Esophagus muscularis mucosa (tissue), 4 donors: Measurements from ENCODE around the gene HDAC4. TPM values are rescaled to one million over a fixed set of nuclear protein-coding genes. Genes with fewer than 3 reads are reported as not detected.

Experiments used
- DNase-seq: peaks from one replicate; pipeline ENCODE4 v3.0.0-alpha.2; 2017; ENCODE audit errors: extremely low spot score
- H3K27ac ChIP-seq, 4 donors: fragments of 200-600 bp; sonication (generic); replicated peaks in 1 of 4; 1 replicate in 3 of 4; 2 replicates in 1 of 4; pipeline ENCODE4 v1.5.1; 2016 to 2019; ENCODE audit warnings: mild to moderate bottlenecking in 1 of 4
- H3K27me3 ChIP-seq, 4 donors: fragments of 200-600 bp; sonication (generic); one replicate each; pipeline versions ENCODE4 v1.5.1 to v1.6.0; 2016 to 2019
- H3K36me3 ChIP-seq, 4 donors: fragments of 200-600 bp; sonication (generic); one replicate each; pipeline ENCODE4 v1.5.1; 2016 to 2019
- H3K4me1 ChIP-seq, 4 donors: fragments of 200-600 bp; sonication (generic); one replicate each; pipeline ENCODE4 v1.5.1; 2016 to 2019
- H3K4me3 ChIP-seq, 4 donors: fragments of 200-600 bp; sonication (generic); 1 replicate in 2 of 4; 2 replicates in 2 of 4; pipeline ENCODE4 v1.5.1; 2016 to 2019; ENCODE audit warnings: mild to moderate bottlenecking in 4 of 4, moderate library complexity in 1 of 4
- H3K9me3 ChIP-seq, 4 donors: fragments of 200-600 bp; sonication (generic); 1 replicate in 3 of 4; 2 replicates in 1 of 4; pipeline ENCODE4 v1.5.1; 2016 to 2019
- EP300 ChIP-seq: sonication (generic); formaldehyde crosslinking; IDR thresholded peaks from one replicate; pipeline ENCODE4 v1.6.1; 2017; ENCODE audit warnings: antibody characterized with exemption
- POLR2A ChIP-seq: fragments of 450-650 bp; IDR thresholded peaks from one replicate; pipeline ENCODE4 v1.6.1; 2017; ENCODE audit warnings: antibody characterized with exemption, moderate library complexity, mild to moderate bottlenecking, low read depth
- POLR2AphosphoS5 ChIP-seq, 2 donors: sonication (generic); formaldehyde crosslinking; IDR thresholded peaks; one replicate each; pipeline ENCODE4 v1.6.1; 2017; ENCODE audit warnings: antibody characterized with exemption in 2 of 2
- WGBS: methylation state at CpG from one replicate; pipeline ENCODE4 v1.1.5; 2018; 5-methylcytosine and 5-hydroxymethylcytosine counted together
- intact Hi-C: fragments of 100-400 bp; cut with DNase I; formaldehyde crosslinking; loops from one replicate; pipeline ENCODE4 v1.15.1; 2023
- total RNA-seq, 4 donors: library from RNA; depleted of rRNA; stranded (reverse); fragments of >200 nt; gene quantifications; one replicate each; pipeline versions ENCODE4 v1.1.0 to v1.2.1, GENCODE V29; 2016
- TF ChIP-seq, protein P1 (sequence below), 3 experiments: fragments of 200-600 bp in 2 of 3; fragments of 450-650 bp in 1 of 3; sonication (generic) in 2 of 3; IDR thresholded peaks; one replicate each; pipeline ENCODE4 v1.5.1; 2017 to 2019; ENCODE audit warnings: antibody characterized with exemption in 3 of 3, mild to moderate bottlenecking in 2 of 3, moderate library complexity in 1 of 3

Gene HDAC4
- total RNA-seq, 4 donors from 2014 or later, result 59.4 to 119 (median 76.1) TPM

DNA sequence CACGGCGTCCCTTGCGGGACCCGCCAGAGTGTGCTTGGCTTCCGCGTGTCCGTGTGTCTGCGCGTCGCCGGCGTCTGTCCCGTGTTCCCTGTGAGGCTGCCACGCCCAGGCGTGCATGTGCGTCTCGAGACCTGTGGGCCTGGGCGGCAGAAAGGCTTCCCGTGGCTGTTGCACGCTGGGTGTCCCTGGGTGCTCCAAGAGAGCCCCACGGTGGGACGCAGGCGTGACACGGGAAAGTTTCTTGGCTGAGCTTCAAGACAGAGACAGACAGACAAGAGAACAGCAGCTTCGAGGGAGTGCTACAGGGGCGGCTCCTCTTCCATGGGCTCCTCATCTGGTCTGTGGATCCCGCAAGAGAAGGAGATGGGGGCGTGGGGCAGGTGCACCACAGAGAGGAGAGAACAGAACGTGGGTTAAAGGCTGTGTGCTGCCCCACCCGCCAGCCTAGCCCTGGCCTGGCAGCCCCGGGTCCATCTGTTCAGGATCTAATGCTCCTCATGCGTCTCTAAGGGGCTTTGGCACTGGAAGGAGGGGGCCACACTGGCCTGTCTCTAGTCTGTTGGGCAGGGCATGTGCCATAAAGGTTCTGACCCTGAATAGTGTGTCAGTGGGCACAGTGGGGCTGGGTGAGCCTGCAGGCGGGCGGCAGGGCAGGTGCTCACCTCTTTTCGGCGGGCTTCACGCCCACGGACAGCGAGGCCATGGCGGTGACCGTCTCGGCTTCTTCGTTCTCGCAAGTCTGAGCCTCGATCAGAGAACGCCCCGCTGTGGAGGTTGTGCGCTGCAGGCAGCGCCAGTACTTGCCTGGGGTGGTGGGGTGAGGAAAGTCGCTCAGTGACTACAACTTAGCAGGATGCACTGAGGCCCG lies 347.8 kb downstream of the HDAC4 start:
- intact Hi-C loops, result no loop called here
- Histone ChIP-seq H3K9me3 (peaks cover 0 to 9% (median 0%) of the 10 kb centered on the region in 4 donors), H3K4me3 (no peak overlapping the region), H3K27ac (no peak overlapping the region), H3K27me3 (no peaks in the 10 kb centered on the region), H3K36me3 (peaks cover 33 to 86% (median 63%) of the 10 kb centered on the region in 4 donors), H3K4me1 (no peaks in the 10 kb centered on the region)
- 95% methylated on average over 44 of the region's 51 CpGs for WGBS
- no peak for TF ChIP-seq EP300
- no peak for TF ChIP-seq POLR2A
- TF ChIP-seq, protein P1, sequence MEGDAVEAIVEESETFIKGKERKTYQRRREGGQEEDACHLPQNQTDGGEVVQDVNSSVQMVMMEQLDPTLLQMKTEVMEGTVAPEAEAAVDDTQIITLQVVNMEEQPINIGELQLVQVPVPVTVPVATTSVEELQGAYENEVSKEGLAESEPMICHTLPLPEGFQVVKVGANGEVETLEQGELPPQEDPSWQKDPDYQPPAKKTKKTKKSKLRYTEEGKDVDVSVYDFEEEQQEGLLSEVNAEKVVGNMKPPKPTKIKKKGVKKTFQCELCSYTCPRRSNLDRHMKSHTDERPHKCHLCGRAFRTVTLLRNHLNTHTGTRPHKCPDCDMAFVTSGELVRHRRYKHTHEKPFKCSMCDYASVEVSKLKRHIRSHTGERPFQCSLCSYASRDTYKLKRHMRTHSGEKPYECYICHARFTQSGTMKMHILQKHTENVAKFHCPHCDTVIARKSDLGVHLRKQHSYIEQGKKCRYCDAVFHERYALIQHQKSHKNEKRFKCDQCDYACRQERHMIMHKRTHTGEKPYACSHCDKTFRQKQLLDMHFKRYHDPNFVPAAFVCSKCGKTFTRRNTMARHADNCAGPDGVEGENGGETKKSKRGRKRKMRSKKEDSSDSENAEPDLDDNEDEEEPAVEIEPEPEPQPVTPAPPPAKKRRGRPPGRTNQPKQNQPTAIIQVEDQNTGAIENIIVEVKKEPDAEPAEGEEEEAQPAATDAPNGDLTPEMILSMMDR (IDR thresholded peaks at IDR 0.05), result no peak
- no peak for DNase-seq

DNA sequence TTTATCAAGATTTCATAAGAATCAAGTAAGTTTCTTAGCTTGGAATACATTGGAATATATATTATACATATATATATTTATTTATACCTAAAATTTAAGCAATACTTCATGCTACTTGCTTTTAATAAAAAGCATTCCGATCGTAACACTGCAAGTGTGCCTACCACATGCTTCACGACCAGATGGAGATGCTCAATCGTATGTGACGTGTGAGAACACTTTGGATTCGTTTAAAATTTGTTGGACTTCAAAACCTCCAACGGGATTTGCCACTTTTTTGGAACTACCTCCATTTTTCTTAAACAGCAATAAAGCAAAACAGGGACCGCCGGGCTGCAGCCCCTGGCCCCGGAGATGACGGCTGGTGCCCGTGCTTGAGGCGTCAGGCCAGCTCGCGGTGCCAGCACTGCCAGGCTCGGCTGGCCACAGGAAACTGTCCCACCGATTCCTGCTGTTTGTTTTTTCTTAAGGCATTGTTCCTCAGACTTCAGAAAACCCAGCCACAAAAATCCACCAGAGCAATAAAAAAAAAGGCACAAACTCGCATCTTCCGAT lies 348.9 kb downstream of the HDAC4 start:
- intact Hi-C loops, result no loop called here

DNA sequence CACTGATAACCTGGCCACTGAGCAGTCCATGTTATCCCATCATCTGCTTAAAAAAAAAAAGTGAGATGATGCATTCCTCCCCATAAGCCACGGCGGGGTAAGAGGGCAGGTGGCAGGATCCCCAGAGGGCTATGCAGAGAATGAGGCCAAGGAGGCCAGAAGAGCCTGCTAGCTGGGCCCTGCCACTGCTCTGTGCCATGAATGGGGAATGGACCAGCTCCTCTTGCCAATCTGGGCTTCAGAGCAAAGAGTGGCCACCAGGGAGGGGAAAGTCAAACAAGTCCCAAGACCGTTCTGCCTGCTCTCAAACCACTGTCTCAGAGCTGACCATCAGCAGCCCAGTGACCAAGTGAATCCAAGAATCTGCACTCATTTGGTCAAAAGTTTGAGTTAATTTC lies 350.6 kb downstream of the HDAC4 start:
- no peaks in the 10 kb centered on the region for H3K9me3 ChIP-seq
- DNase-seq, result no peak
- no peak overlapping the region for H3K27ac ChIP-seq
- 93% methylated on average over 3 of the region's 3 CpGs for WGBS
- no peaks in the 10 kb centered on the region for H3K4me1 ChIP-seq
- intact Hi-C loops, result no loop called here
- no peaks in the 10 kb centered on the region for H3K27me3 ChIP-seq
- H3K36me3 ChIP-seq, result peaks cover 33 to 63% (median 47%) of the 10 kb centered on the region in 4 donors
- H3K4me3 ChIP-seq, result no peak overlapping the region
- TF ChIP-seq, protein P1 (IDR thresholded peaks at IDR 0.05), result no peak
- no peak for TF ChIP-seq EP300
- TF ChIP-seq POLR2AphosphoS5 (IDR thresholded peaks at IDR 0.05), result no peak
- TF ChIP-seq POLR2A, result no peak

More for the DNA sequence above, 348.9 kb downstream of the HDAC4 start:
- no peak overlapping the region for H3K4me3 ChIP-seq
- H3K9me3 ChIP-seq, result no peaks in the 10 kb centered on the region
- no peaks in the 10 kb centered on the region for H3K27me3 ChIP-seq
- DNase-seq, result no peak
- peaks cover 33 to 81% (median 60%) of the 10 kb centered on the region in 4 donors for H3K36me3 ChIP-seq
- no peaks in the 10 kb centered on the region for H3K4me1 ChIP-seq
- H3K27ac ChIP-seq, result no peak overlapping the region
- WGBS, result 89% methylated on average over 19 of the region's 19 CpGs
- no peak for TF ChIP-seq EP300
- TF ChIP-seq POLR2AphosphoS5 (IDR thresholded peaks at IDR 0.05), result no peak
- TF ChIP-seq, protein P1 (IDR thresholded peaks at IDR 0.05), result no peak
- no peak for TF ChIP-seq POLR2A

DNA sequence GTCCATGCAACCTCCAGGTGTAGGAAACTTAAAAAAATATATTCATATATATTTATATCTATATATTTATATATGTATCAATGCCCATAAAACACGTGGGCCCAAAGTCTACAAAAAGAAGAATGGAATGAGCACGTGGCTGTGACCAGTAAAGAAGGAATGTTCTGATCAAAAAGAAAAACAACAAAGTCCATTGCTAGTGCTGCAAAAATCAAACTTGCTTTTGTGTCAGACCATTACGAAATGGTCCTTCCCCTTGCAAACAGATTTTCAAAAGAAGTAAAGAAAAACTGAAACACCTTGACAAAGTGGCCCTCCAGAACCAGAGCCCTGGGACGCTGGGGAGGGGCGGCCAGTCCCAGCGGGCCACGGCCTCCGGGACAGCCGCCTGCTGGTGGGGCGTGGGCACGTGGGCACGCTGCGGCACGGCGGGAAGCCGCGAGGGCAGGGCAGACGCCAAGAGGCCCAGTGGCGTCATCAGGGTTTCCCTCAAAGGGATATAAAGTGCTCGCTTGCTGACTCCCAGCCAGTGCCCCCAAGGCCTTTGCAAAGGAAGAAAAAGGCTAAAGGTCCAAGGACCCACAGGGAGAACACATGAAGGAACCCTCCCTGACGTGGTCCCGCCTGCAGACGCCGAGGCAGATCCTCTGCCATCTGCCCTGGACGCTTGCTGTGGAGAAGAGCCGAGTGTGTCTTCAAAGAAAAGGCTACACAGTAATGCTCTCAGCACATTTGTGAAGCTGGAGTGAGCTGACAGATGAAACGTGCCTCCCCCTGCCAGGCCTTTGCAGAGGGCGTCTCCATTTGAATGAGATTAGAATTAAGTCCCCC lies 351.2 kb downstream of the HDAC4 start:
- H3K9me3 ChIP-seq, result no peaks in the 10 kb centered on the region
- WGBS, result 94% methylated on average over 28 of the region's 28 CpGs
- no peaks in the 10 kb centered on the region for H3K4me1 ChIP-seq
- H3K27me3 ChIP-seq, result no peaks in the 10 kb centered on the region
- TF ChIP-seq EP300 (no peak), POLR2AphosphoS5 (IDR thresholded peaks at IDR 0.05) (no peak), POLR2A (no peak)
- TF ChIP-seq, protein P1 (IDR thresholded peaks at IDR 0.05), result no peak
- no peak overlapping the region for H3K27ac ChIP-seq
- intact Hi-C loops, result no loop called here
- no peak overlapping the region for H3K4me3 ChIP-seq
- H3K36me3 ChIP-seq, result peaks cover 26 to 57% (median 41%) of the 10 kb centered on the region in 4 donors
- no peak for DNase-seq
